ENCODE results near the gene ZNF391.
"Not testable (repeated sequence)": the region's sequence is repeated elsewhere in the genome, so short reads cannot be mapped to it uniquely, and the experiment has no call there.

Gene ZNF391
- 1.6 to 2.7 (median 2.5) reads per million in 3 donors for total RNA-seq

DNA sequence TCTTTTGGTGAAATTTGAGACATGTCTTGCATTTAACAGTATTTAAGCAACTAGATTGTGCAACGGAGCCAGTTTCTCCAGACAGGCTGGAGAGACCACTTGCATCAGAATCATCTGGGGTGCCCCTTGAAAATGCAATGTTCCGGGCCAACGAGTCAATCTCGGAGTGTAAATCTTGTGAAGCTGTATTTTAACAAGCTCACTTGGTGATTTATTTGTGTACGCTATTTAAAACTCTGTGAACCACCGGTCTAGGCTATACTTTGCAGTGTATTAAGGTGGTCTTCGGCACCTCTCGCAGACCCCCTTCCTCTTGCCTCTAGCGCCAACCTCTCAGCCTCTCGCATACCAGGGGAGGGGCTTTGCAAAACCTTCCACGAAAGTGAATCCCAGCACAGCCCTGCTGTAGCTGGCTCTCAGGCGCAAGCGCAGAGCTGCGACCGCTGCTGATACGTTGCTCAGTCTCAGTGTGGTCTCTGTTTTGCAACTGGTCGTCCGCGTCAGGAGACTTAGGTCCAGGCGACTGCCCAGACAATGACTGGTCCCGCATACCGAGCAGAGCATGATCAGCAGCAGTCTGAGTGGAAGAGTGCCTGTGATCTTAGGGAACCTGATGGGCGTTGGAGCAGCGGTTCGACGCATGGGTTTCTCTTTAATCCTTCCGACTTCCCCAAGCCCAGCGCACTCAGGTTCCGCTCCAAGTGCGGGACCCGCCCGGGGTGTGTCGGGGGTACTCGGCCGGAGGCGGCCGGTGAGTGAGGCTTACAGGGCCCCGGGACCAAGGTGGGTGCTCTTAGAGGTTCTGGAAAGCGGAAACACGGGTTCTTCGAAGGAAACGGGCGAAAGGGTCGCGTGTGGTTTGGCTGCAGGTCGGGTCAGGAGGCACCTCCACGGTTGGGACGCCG lies at the start of gene ZNF391:
TSS of gene ZNF391 (plus strand) at position 467 of the 905 bp plus-strand sequence. CDS start 11,612 bp downstream, outside the sequence.
- H3K4me3 ChIP-seq (ENCODE audit: insufficient read depth, low read depth, low read length, poor library complexity, severe bottlenecking), result peak within 1 kb of the TSS; percentile 80
- H3K9me3 ChIP-seq (ENCODE audit: control insufficient read depth, low read length), result no peaks in the 10 kb centered on the region
- H3K4me1 ChIP-seq (ENCODE audit: control insufficient read depth, insufficient read depth, low read length, poor library complexity, severe bottlenecking), result no peaks in the 10 kb centered on the region
- H3K27ac ChIP-seq (ENCODE audit: insufficient read depth, low read length, poor library complexity, severe bottlenecking), result peak within 1 kb of the TSS; percentile 7
- H3K36me3 ChIP-seq (ENCODE audit: control insufficient read depth, insufficient read depth, low read length), result no peaks in the 10 kb centered on the region
- DNase-seq, result peak; percentile 10 to 26 (median 12)
- no peaks in the 10 kb centered on the region for H3K27me3 ChIP-seq (replicated peaks; ENCODE audit: control insufficient read depth, insufficient read depth, low read length, poor library complexity, severe bottlenecking)

DNA sequence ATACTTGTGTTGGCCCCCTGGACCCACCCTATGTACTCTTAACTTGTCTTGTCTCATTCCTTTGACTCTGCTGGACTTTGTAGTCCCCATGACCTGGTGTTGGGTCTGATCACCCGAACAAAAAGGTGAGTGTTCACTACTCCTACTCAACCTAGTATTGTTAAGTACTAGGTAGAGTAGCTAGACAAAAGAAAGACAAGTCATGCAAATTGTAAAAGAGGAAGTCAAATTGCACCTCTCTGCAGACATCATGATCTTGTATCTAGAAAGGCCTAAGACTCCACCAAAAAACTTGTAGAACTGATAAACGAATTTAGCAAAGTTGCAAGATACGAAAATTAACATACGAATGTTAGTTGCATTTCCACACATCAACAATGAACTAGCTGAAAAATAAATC lies 35.7 kb upstream of the ZNF391 start:
- H3K4me3 ChIP-seq (ENCODE audit: insufficient read depth, low read depth, low read length, poor library complexity, severe bottlenecking), result no peak overlapping the region
- H3K9me3 ChIP-seq (ENCODE audit: control insufficient read depth, low read length), result peaks cover 8% of the 10 kb centered on the region
- no peaks in the 10 kb centered on the region for H3K36me3 ChIP-seq (ENCODE audit: control insufficient read depth, insufficient read depth, low read length)
- no peak for DNase-seq
- no peaks in the 10 kb centered on the region for H3K27me3 ChIP-seq (replicated peaks; ENCODE audit: control insufficient read depth, insufficient read depth, low read length, poor library complexity, severe bottlenecking)
- H3K4me1 ChIP-seq (ENCODE audit: control insufficient read depth, insufficient read depth, low read length, poor library complexity, severe bottlenecking), result no peaks in the 10 kb centered on the region
- H3K27ac ChIP-seq (ENCODE audit: insufficient read depth, low read length, poor library complexity, severe bottlenecking), result no peak overlapping the region

DNA sequence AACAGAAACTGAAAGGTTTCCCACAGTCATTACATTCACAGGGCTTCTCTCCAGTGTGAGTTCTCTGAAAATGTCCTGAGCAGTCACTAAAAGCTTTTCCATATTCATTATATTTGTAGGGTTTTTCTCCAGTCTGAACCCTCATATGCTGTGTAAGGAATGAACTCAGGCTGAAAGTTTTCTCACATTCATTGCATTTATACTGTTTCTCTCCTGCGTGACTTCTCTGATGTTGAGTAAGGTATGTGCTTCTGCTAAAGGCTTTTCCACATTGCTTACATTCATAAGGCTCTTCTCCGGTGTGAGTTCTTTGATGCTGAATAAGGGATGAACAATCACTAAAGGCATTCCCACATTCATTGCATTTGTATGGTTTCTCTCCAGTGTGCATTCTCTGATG lies 29.8 kb upstream of the ZNF391 start:
- Histone ChIP-seq H3K4me1 (ENCODE audit: control insufficient read depth, insufficient read depth, low read length, poor library complexity, severe bottlenecking) (no peaks in the 10 kb centered on the region), H3K27ac (ENCODE audit: insufficient read depth, low read length, poor library complexity, severe bottlenecking) (no peak overlapping the region), H3K27me3 (replicated peaks; ENCODE audit: control insufficient read depth, insufficient read depth, low read length, poor library complexity, severe bottlenecking) (no peaks in the 10 kb centered on the region), H3K4me3 (ENCODE audit: insufficient read depth, low read depth, low read length, poor library complexity, severe bottlenecking) (no peak overlapping the region), H3K36me3 (ENCODE audit: control insufficient read depth, insufficient read depth, low read length) (no peaks in the 10 kb centered on the region), H3K9me3 (ENCODE audit: control insufficient read depth, low read length) (peaks cover 23% of the 10 kb centered on the region)
- DNase-seq, result no peak

DNA sequence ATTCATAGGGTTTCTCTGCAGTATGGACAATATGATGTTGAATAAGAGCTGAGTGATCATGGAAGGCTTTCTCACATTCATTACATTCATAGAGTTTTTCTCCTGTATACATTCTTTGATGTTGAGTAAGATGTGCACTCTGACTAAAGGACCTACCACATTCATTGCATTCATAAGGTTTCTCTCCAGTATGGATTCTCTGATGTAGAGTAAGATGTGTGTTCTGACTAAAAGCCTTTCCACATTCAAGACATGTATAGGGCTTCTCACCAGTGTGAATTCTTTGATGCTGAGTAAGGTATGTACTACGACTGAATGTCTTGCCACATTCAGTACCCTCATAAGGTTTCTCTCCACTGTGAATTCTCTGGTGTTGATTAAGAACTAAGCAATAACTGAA lies 29.3 kb upstream of the ZNF391 start:
- no peak for DNase-seq
- Histone ChIP-seq H3K4me1 (ENCODE audit: control insufficient read depth, insufficient read depth, low read length, poor library complexity, severe bottlenecking) (no peaks in the 10 kb centered on the region), H3K36me3 (ENCODE audit: control insufficient read depth, insufficient read depth, low read length) (no peaks in the 10 kb centered on the region), H3K27me3 (replicated peaks; ENCODE audit: control insufficient read depth, insufficient read depth, low read length, poor library complexity, severe bottlenecking) (no peaks in the 10 kb centered on the region), H3K4me3 (ENCODE audit: insufficient read depth, low read depth, low read length, poor library complexity, severe bottlenecking) (no peak overlapping the region), H3K9me3 (ENCODE audit: control insufficient read depth, low read length) (peaks cover 23% of the 10 kb centered on the region), H3K27ac (ENCODE audit: insufficient read depth, low read length, poor library complexity, severe bottlenecking) (no peak overlapping the region)

DNA sequence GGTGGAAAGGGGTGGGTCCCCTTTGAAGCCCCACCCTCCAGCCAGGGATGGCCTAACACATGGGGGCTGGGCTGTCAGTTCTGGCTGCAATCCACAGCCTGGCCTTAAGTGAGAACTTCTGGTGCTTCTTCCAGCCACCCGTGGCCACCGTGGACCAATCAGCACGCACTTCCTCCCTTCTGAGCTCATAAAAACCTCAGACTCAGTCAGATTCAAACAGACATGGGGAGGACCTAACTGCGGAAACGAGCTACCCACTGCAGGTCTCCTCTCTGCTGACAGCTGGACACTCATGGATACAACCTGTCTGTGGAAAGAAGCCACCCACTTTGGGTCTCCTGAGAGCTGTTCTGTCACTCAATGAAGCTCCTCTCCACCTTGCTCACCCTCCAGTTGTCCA lies 20.4 kb upstream of the ZNF391 start:
- Histone ChIP-seq H3K4me3 (ENCODE audit: insufficient read depth, low read depth, low read length, poor library complexity, severe bottlenecking) (no peak overlapping the region), H3K27me3 (replicated peaks; ENCODE audit: control insufficient read depth, insufficient read depth, low read length, poor library complexity, severe bottlenecking) (no peaks in the 10 kb centered on the region), H3K27ac (ENCODE audit: insufficient read depth, low read length, poor library complexity, severe bottlenecking) (no peak overlapping the region), H3K9me3 (ENCODE audit: control insufficient read depth, low read length) (no peaks in the 10 kb centered on the region), H3K4me1 (ENCODE audit: control insufficient read depth, insufficient read depth, low read length, poor library complexity, severe bottlenecking) (no peaks in the 10 kb centered on the region), H3K36me3 (ENCODE audit: control insufficient read depth, insufficient read depth, low read length) (no peaks in the 10 kb centered on the region)
- no peak for DNase-seq

DNA sequence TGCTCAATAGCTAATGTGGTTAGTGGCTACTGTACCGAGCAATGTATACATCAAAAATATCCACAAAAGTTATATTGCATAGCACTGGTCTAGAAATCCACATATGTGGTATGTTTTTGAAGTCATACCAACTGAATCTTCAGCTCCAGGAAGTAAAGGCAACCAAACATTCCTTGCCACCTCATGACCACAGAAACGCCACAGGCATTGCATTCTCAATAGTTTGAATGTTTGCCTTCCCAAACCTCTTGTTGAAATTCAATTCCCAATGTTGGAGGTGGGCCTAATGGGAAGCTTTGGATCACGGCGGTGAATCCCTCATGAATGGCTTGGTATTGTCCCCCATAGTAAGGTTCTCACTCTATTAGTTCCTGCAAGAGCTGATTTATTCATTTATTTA lies 18.2 kb upstream of the ZNF391 start:
- Histone ChIP-seq H3K9me3 (ENCODE audit: control insufficient read depth, low read length) (no peaks in the 10 kb centered on the region), H3K27ac (ENCODE audit: insufficient read depth, low read length, poor library complexity, severe bottlenecking) (no peak overlapping the region), H3K36me3 (ENCODE audit: control insufficient read depth, insufficient read depth, low read length) (no peaks in the 10 kb centered on the region), H3K4me3 (ENCODE audit: insufficient read depth, low read depth, low read length, poor library complexity, severe bottlenecking) (no peak overlapping the region), H3K27me3 (replicated peaks; ENCODE audit: control insufficient read depth, insufficient read depth, low read length, poor library complexity, severe bottlenecking) (no peaks in the 10 kb centered on the region), H3K4me1 (ENCODE audit: control insufficient read depth, insufficient read depth, low read length, poor library complexity, severe bottlenecking) (peaks cover 7% of the 10 kb centered on the region)
- DNase-seq, result no peak

DNA sequence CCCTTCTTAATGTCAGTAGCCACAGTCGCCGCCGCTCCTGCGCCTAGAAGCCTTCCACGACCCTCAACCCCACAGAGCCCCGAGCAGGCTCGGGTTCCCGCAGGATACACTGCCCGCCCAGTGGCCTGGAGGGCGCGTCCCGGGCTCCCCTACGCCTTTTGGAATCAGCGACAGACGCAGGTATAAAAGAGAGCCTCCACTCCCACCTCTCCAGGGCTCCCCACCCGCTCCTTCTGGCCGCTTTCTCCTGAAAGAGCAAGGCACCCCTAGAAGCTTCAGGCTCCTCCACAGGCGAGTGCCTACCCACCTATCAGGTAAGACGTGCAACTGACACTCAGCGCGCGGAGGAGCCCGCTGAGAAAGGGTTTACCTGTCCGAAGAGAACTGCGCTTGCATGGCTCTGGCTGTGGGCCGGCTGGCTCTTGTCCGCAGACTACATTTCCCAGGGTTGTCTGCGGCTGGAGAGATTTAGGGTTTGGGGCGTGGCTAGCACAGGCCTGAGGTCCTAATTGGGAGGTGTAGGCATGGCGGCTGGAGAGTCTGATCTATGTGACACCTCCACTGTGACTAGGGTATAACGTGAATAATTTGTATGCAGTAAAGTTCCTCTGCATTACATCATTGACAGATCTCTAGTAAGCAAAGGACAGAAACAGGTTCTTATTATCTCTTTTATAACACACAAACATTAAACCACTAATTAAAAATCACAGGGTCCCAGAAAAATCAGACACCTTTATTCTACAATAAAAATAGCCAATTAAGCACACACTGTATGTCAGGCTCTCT lies 13.5 kb upstream of the ZNF391 start:
- H3K36me3 ChIP-seq (ENCODE audit: control insufficient read depth, insufficient read depth, low read length), result no peaks in the 10 kb centered on the region
- H3K9me3 ChIP-seq (ENCODE audit: control insufficient read depth, low read length), result no peaks in the 10 kb centered on the region
- peak; percentile 39 to 58 (median 47) for DNase-seq
- H3K4me3 ChIP-seq (ENCODE audit: insufficient read depth, low read depth, low read length, poor library complexity, severe bottlenecking), result peak overlapping the region; percentile 66
- no peaks in the 10 kb centered on the region for H3K27me3 ChIP-seq (replicated peaks; ENCODE audit: control insufficient read depth, insufficient read depth, low read length, poor library complexity, severe bottlenecking)
- H3K27ac ChIP-seq (ENCODE audit: insufficient read depth, low read length, poor library complexity, severe bottlenecking), result no peak overlapping the region
- H3K4me1 ChIP-seq (ENCODE audit: control insufficient read depth, insufficient read depth, low read length, poor library complexity, severe bottlenecking), result peaks cover 7% of the 10 kb centered on the region

DNA sequence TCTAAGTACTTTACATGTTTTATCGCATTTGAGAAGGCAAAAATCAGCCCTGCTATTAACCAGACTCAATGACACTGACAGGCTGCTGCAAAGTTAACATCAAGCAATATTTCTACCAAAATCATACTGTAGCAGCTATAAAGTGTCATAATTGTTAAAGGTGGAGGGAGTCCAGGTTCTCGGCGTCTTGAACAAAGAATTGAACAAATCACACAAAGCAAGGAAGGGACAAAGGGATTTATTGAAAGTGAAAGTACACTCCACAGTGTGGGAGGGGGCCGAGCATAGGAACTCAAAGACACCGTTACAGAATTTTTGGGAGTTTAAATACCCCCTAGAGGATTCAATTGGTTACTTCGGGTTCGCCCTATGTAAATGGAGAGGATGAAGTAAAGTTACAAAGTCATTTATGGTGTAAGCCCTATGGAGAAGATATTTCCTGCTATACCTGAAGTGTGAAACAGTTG lies 12.9 kb upstream of the ZNF391 start:
- Histone ChIP-seq H3K27me3 (replicated peaks; ENCODE audit: control insufficient read depth, insufficient read depth, low read length, poor library complexity, severe bottlenecking) (no peaks in the 10 kb centered on the region), H3K9me3 (ENCODE audit: control insufficient read depth, low read length) (no peaks in the 10 kb centered on the region), H3K27ac (ENCODE audit: insufficient read depth, low read length, poor library complexity, severe bottlenecking) (no peak overlapping the region), H3K36me3 (ENCODE audit: control insufficient read depth, insufficient read depth, low read length) (no peaks in the 10 kb centered on the region), H3K4me3 (ENCODE audit: insufficient read depth, low read depth, low read length, poor library complexity, severe bottlenecking) (peak overlapping the region; percentile 8), H3K4me1 (ENCODE audit: control insufficient read depth, insufficient read depth, low read length, poor library complexity, severe bottlenecking) (peaks cover 7% of the 10 kb centered on the region)
- no peak for DNase-seq

DNA sequence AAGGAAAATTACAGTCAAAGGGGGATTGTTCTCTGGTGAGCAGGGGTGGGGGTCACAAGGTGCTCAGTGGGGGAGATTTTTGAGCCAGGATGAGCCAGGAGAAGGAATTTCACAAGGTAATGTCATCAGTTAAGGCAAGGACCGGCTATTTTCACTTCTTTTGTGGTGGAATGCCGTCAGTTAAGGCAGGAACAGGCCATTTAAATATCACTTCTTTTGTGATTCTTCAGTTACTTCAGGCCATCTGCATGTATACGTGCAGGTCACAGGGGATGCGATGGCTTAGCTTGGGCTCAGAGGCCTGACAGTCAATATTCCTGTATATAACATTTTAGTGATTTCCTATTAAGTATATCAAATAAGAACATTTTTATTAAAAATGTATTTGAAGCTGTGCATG lies 10.2 kb upstream of the ZNF391 start:
- H3K27me3 ChIP-seq (replicated peaks; ENCODE audit: control insufficient read depth, insufficient read depth, low read length, poor library complexity, severe bottlenecking); H3K4me3 ChIP-seq (ENCODE audit: insufficient read depth, low read depth, low read length, poor library complexity, severe bottlenecking); DNase-seq; H3K36me3 ChIP-seq (ENCODE audit: control insufficient read depth, insufficient read depth, low read length); H3K27ac ChIP-seq (ENCODE audit: insufficient read depth, low read length, poor library complexity, severe bottlenecking); H3K4me1 ChIP-seq (ENCODE audit: control insufficient read depth, insufficient read depth, low read length, poor library complexity, severe bottlenecking); H3K9me3 ChIP-seq (ENCODE audit: control insufficient read depth, low read length): not testable (repeated sequence)

DNA sequence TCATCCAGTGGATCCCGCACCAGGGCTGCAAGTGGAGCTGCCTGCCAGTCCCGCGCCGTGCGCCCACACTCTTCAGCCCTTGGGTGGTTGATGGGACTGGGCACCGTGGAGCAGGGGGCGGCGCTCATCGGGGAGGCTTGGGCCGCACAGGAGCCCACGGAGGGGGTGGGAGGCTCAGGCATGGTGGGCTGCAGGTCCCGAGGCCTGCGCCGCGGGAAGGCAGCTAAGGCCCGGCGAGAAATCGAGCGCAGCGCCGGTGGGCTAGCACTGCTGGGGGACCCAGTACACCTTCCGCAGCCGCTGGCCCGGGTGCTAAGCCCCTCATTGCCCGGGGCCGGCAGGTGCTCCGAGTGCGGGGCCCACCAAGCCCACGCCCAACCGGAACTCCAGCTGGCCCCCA lies 7.6 kb upstream of the ZNF391 start:
- DNase-seq; H3K9me3 ChIP-seq (ENCODE audit: control insufficient read depth, low read length); H3K27me3 ChIP-seq (replicated peaks; ENCODE audit: control insufficient read depth, insufficient read depth, low read length, poor library complexity, severe bottlenecking); H3K36me3 ChIP-seq (ENCODE audit: control insufficient read depth, insufficient read depth, low read length); H3K4me3 ChIP-seq (ENCODE audit: insufficient read depth, low read depth, low read length, poor library complexity, severe bottlenecking); H3K27ac ChIP-seq (ENCODE audit: insufficient read depth, low read length, poor library complexity, severe bottlenecking); H3K4me1 ChIP-seq (ENCODE audit: control insufficient read depth, insufficient read depth, low read length, poor library complexity, severe bottlenecking): not testable (repeated sequence)

Measured in effector memory CD4-positive, alpha-beta T cell (primary cell).